OCI-LY1 (cell line): ENCODE data around the gene PALS2.
A peak's percentile ranks its signal among the peaks of the same experiment; 100 is the strongest.

Experiments
- H2AFZ ChIP-seq: fragments of 200-600 bp; sonication (generic), shearing (Covaris generic); 2 replicates; pipeline ENCODE4 v1.6.0; 2014; ENCODE audit warnings: antibody characterized with exemption, mild to moderate bottlenecking, low read length
- H3F3A ChIP-seq: fragments of 200-600 bp; sonication (generic), shearing (Covaris generic); 2 replicates; pipeline ENCODE4 v1.6.0; 2014; ENCODE audit warnings: mild to moderate bottlenecking, antibody characterized with exemption, low read length, moderate library complexity; ENCODE audit not compliant: insufficient read depth
- H3K27ac ChIP-seq: fragments of 200-600 bp; sonication (generic); 2 replicates; pipeline ENCODE4 v1.5.1; 2014; ENCODE audit warnings: low read length, mixed run types, mild to moderate bottlenecking, low read depth; ENCODE audit not compliant: poor library complexity, severe bottlenecking
- H3K27me3 ChIP-seq: fragments of 200-600 bp; sonication (generic); 2 replicates; pipeline ENCODE4 v1.6.0; 2014; ENCODE audit warnings: antibody characterized with exemption, mild to moderate bottlenecking, low read length, moderate library complexity; ENCODE audit not compliant: insufficient read depth
- H3K36me3 ChIP-seq: fragments of 200-600 bp; sonication (generic); 2 replicates; pipeline ENCODE4 v1.6.1; 2014; ENCODE audit warnings: mild to moderate bottlenecking, antibody characterized with exemption, low read length, moderate library complexity, mixed read lengths; ENCODE audit not compliant: insufficient read depth
- H3K4me1 ChIP-seq: fragments of 200-600 bp; sonication (generic); 2 replicates; pipeline ENCODE4 v1.5.1; 2014; ENCODE audit warnings: mild to moderate bottlenecking, low read length, moderate library complexity; ENCODE audit not compliant: insufficient read depth, severe bottlenecking
- H3K4me2 ChIP-seq: fragments of 200-600 bp; sonication (generic), shearing (Covaris generic); 2 replicates; pipeline ENCODE4 v1.6.1; 2014; ENCODE audit warnings: low read length
- H3K4me3 ChIP-seq: fragments of 200-600 bp; sonication (generic); 2 replicates; pipeline ENCODE4 v1.5.1; 2014; ENCODE audit warnings: low read length, low read depth, mild to moderate bottlenecking, mixed read lengths; ENCODE audit not compliant: poor library complexity, severe bottlenecking
- H3K79me2 ChIP-seq: fragments of 200-600 bp; shearing (Covaris generic); 2 replicates; pipeline ENCODE4 v1.6.1; 2016; ENCODE audit warnings: mixed run types, low read length, mixed read lengths; ENCODE audit not compliant: insufficient read depth
- H3K9ac ChIP-seq: fragments of 200-600 bp; sonication (generic), shearing (Covaris generic); 2 replicates; pipeline ENCODE4 v1.6.1; 2014; ENCODE audit warnings: mild to moderate bottlenecking, low read length, mixed read lengths
- H3K9me2 ChIP-seq: fragments of 200-600 bp; sonication (generic), shearing (Covaris generic); 2 replicates; pipeline ENCODE4 v1.6.1; 2014; ENCODE audit warnings: low read depth, mild to moderate bottlenecking, low read length, mixed read lengths
- H3K9me3 ChIP-seq: fragments of 200-600 bp; shearing (Covaris generic); 2 replicates; pipeline ENCODE4 v1.6.1; 2014; ENCODE audit warnings: low read length, mixed read lengths
- H4K20me1 ChIP-seq: fragments of 200-600 bp; sonication (generic), shearing (Covaris generic); 2 replicates; pipeline ENCODE4 v1.6.0; 2016; ENCODE audit warnings: mild to moderate bottlenecking, low read length; ENCODE audit not compliant: insufficient read depth
- EZH2 ChIP-seq: fragments of 200-600 bp; sonication (generic), shearing (Covaris generic); IDR thresholded peaks from 2 replicates; pipeline ENCODE4 v1.8.0; 2017; ENCODE audit warnings: borderline replicate concordance, mixed run types, mild to moderate bottlenecking, antibody characterized with exemption, low read length, moderate library complexity, mixed read lengths
- TF ChIP-seq, protein P1 (sequence below): fragments of 200-600 bp; sonication (generic), shearing (Covaris generic); IDR thresholded peaks from 2 replicates; pipeline ENCODE4 v1.5.1; 2017; ENCODE audit warnings: mild to moderate bottlenecking, antibody characterized with exemption, low read length, moderate library complexity, mixed read lengths

Gene PALS2

DNA sequence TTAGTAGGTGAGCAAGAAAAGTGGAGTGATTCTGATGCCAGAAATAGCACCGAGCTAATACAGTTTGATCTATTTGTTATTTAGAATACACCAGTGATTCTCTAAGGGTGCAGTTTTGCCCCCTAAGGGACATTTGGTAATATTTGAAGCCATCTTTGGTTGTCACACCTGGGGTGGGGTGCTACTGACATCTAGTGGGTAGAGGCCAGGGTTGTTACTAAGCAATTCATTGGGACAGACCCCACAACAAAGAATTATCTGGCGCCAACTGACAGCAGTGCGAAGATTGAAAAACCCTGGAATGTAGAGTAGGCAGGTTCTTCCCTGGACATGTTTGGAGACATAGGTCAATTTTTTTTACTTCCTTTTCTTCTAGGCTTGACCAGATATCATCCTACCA lies 14.6 kb downstream of the PALS2 start:
- H3K36me3 ChIP-seq = no peaks in the 10 kb centered on the region
- no peak overlapping the region for H3K27ac ChIP-seq
- TF ChIP-seq EZH2 = no peak
- TF ChIP-seq, protein P1, sequence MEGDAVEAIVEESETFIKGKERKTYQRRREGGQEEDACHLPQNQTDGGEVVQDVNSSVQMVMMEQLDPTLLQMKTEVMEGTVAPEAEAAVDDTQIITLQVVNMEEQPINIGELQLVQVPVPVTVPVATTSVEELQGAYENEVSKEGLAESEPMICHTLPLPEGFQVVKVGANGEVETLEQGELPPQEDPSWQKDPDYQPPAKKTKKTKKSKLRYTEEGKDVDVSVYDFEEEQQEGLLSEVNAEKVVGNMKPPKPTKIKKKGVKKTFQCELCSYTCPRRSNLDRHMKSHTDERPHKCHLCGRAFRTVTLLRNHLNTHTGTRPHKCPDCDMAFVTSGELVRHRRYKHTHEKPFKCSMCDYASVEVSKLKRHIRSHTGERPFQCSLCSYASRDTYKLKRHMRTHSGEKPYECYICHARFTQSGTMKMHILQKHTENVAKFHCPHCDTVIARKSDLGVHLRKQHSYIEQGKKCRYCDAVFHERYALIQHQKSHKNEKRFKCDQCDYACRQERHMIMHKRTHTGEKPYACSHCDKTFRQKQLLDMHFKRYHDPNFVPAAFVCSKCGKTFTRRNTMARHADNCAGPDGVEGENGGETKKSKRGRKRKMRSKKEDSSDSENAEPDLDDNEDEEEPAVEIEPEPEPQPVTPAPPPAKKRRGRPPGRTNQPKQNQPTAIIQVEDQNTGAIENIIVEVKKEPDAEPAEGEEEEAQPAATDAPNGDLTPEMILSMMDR = peak; percentile 98
- H3F3A ChIP-seq = no peaks in the 10 kb centered on the region
- peaks cover 24% of the 10 kb centered on the region for H3K4me1 ChIP-seq
- peaks cover 77% of the 10 kb centered on the region for H3K79me2 ChIP-seq
- no peak overlapping the region for H3K4me3 ChIP-seq
- H3K4me2 ChIP-seq = no peak overlapping the region
- H3K9ac ChIP-seq = no peak overlapping the region
- no peaks in the 10 kb centered on the region for H3K9me2 ChIP-seq
- H3K27me3 ChIP-seq = no peaks in the 10 kb centered on the region
- no peaks in the 10 kb centered on the region for H3K9me3 ChIP-seq
- no peaks in the 10 kb centered on the region for H4K20me1 ChIP-seq
- no peak overlapping the region for H2AFZ ChIP-seq

DNA sequence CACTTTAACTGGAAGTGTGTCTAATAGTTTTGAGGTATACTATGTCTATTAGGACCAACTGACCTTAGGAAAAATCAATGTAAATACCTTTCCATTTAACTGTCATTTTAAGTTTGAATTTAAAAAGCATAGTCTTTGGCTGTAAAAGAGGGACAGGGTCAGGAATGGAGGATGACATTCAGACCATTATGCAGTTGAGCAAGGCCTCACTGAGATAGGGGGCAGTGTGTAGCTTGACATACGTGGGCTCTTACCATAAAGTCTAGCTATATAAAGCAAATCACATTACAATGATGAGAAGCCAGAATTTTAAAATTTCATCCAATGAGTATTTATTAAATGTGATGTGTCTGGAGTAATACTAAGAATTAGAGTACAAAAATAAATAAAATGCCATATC lies 17.9 kb downstream of the PALS2 start:
- no peaks in the 10 kb centered on the region for H3K9me2 ChIP-seq
- H3K27ac ChIP-seq = no peak overlapping the region
- H4K20me1 ChIP-seq = no peaks in the 10 kb centered on the region
- H3K4me2 ChIP-seq = no peak overlapping the region
- H3F3A ChIP-seq = no peaks in the 10 kb centered on the region
- no peak for TF ChIP-seq EZH2
- TF ChIP-seq, protein P1 = peak; percentile 59
- peaks cover 6% of the 10 kb centered on the region; the same call in 1 of the 2 replicates for H3K36me3 ChIP-seq
- H3K79me2 ChIP-seq = peaks cover 85% of the 10 kb centered on the region
- H3K9ac ChIP-seq = no peak overlapping the region
- no peaks in the 10 kb centered on the region for H3K27me3 ChIP-seq
- H2AFZ ChIP-seq = no peak overlapping the region
- peaks cover 24% of the 10 kb centered on the region for H3K4me1 ChIP-seq
- H3K9me3 ChIP-seq = no peaks in the 10 kb centered on the region
- no peak overlapping the region for H3K4me3 ChIP-seq

DNA sequence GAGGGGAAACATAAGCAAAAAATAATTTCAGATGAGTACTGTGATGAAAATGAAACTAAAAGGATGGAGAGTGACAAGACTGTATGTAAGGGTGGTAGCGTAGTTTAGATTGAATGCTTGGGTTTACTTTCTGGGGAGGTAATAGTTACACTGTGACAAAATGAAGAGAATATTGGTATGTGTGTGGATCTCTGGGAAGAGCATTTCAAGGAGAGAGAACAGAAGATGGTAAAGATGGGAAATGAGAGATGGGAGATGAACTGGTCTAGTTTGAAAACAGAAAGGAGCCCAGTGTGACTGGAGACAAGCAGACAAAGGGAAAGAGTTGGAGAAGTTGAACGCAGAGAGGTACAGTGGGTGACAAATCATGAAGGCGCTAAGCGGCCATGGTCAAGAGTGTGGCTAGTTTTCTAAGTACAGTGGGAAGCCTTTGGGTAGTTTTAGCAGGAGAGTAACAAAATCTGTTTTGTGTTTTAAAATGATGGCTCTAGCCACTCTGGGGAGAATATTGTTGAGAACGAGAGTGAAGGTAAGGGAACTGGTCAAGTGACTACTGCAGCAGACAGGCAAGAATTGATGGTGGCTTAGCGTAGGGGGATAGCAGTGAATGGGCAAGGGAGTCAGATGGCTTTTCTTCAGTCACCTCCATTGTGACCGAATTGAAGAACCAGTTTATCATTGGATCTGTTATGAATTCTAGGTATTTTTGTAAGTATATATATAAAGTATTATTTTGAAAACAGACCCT lies 22.6 kb downstream of the PALS2 start:
- Histone ChIP-seq H3K36me3 (peaks cover 6% of the 10 kb centered on the region; the same call in 1 of the 2 replicates), H3K4me3 (no peak overlapping the region), H3F3A (no peaks in the 10 kb centered on the region; the same call in 1 of the 2 replicates), H3K9me3 (no peaks in the 10 kb centered on the region), H3K9ac (no peak overlapping the region), H3K27me3 (no peaks in the 10 kb centered on the region), H3K4me1 (no peaks in the 10 kb centered on the region), H3K27ac (no peak overlapping the region), H3K9me2 (no peaks in the 10 kb centered on the region), H2AFZ (no peak overlapping the region), H3K79me2 (peaks cover 87% of the 10 kb centered on the region), H4K20me1 (no peaks in the 10 kb centered on the region), H3K4me2 (no peak overlapping the region)
- TF ChIP-seq, protein P1 = no peak
- TF ChIP-seq EZH2 = no peak
